GM12865 (cell line): ENCODE results near the gene MXD1.

Experiments
- DNase-seq: peaks from one replicate; pipeline ENCODE4 v3.0.0; 2010; ENCODE audit warnings: low read depth
- H3K4me3 ChIP-seq: 2 replicates; pipeline ENCODE4 v1.5.1; 2011; ENCODE audit warnings: mild to moderate bottlenecking, low read depth, low read length, control low read depth
- CTCF ChIP-seq: IDR thresholded peaks from 2 replicates; pipeline ENCODE4 v1.5.1; 2011; ENCODE audit warnings: low read length, control low read depth, low read depth, inconsistent platforms; ENCODE audit not compliant: insufficient read depth; ENCODE audit errors: missing control alignments

MXD1 gene

GRCh38 chr2:69979902-69980807 is 65.2 kb downstream of the MXD1 start:
- DNase-seq = no peak
- no peak for TF ChIP-seq CTCF
- no peak overlapping the region for H3K4me3 ChIP-seq

- DNase-seq = no peak
- TF ChIP-seq CTCF = no peak
- H3K4me3 ChIP-seq = no peak overlapping the region
These were observed 68.6 kb downstream of the MXD1 start for GRCh38 chr2:69983392-69983966.

- no peak for DNase-seq
- H3K4me3 ChIP-seq = no peak overlapping the region
- TF ChIP-seq CTCF = no peak
These were observed 70.3 kb downstream of the MXD1 start for GRCh38 chr2:69985216-69985615.

- H3K4me3 ChIP-seq = no peak overlapping the region
- no peak for TF ChIP-seq CTCF
- DNase-seq = no peak
These were observed 70.8 kb downstream of the MXD1 start for GRCh38 chr2:69985688-69986087.

GRCh38 chr2:69986691-69987090 is 71.8 kb downstream of the MXD1 start:
- no peak for TF ChIP-seq CTCF
- H3K4me3 ChIP-seq = no peak overlapping the region
- no peak for DNase-seq

GRCh38 chr2:69988086-69988635 is 73.3 kb downstream of the MXD1 start:
- no peak overlapping the region for H3K4me3 ChIP-seq
- no peak for DNase-seq
- no peak for TF ChIP-seq CTCF

- TF ChIP-seq CTCF = no peak
- DNase-seq = no peak
- H3K4me3 ChIP-seq = no peak overlapping the region
These were observed 74.1 kb downstream of the MXD1 start for GRCh38 chr2:69989009-69989408.
